Epithelial cell of proximal tubule (primary cell): ENCODE data around the gene P2RX1. TPM values are rescaled to one million over a fixed set of nuclear protein-coding genes. Genes with fewer than 3 reads are reported as not detected.

Experiments used
- DNase-seq: peaks from one replicate; pipeline ENCODE4 v3.0.0-alpha.2; 2011; ENCODE audit warnings: low read depth
- H3K4me3 ChIP-seq: 2 replicates; pipeline ENCODE4 v1.5.1; 2011; ENCODE audit warnings: low read depth, mild to moderate bottlenecking, low read length
- total RNA-seq: library from RNA; depleted of rRNA; stranded (reverse); fragments of >200 nt; gene quantifications from 2 replicates; pipeline ENCODE4 v1.2.3, GENCODE V29; 2015
- TF ChIP-seq, protein P1 (sequence below): conservative IDR thresholded peaks from 2 replicates; pipeline ENCODE4 v1.5.1; 2012; ENCODE audit warnings: low read depth, mild to moderate bottlenecking, low read length

The P2RX1 gene
- total RNA-seq, 1 donor from 2014 or later, result not detected

DNA sequence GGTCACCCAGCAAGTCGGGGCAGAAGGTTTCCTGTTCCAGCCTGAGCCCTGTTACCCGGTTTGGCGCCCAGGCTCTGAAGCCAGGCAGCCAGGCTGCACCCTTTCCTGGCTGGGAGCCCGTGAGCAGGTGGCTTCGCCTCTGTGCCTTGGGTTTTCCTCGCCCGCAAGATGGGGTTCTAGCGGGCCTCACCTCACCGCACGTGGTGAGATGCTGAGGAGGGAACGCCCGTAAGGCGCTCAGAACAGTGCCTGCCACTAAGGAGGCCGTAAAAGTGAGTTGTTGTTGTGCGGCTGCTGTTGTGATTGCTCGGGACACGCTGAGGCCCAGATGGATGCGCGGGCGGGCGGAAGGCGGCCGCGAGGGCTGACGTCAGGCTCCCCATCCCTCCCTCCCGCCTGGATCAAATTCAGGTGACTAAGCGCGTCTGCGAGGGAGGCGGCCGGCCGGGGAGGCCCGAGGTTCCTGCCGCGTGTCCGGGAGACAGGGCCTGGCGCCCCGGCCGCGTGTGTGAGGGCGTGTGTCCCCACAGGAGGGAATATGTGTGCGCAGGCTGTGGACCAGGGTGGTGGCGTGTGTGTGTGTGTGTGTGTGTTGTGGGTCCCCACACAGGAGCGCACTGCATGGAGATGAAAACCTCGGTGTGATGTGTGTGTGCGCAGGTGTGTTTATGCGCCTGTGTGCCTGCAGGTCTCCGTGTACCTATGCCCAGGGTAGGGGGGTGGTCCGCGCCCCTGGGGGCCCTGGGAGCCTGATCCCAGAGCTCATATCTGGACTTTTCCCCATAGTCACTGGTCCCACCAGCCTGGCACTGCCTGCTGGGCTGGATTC, 27.7 kb downstream of the P2RX1 start:
- no peak overlapping the region for H3K4me3 ChIP-seq
- TF ChIP-seq, protein P1, sequence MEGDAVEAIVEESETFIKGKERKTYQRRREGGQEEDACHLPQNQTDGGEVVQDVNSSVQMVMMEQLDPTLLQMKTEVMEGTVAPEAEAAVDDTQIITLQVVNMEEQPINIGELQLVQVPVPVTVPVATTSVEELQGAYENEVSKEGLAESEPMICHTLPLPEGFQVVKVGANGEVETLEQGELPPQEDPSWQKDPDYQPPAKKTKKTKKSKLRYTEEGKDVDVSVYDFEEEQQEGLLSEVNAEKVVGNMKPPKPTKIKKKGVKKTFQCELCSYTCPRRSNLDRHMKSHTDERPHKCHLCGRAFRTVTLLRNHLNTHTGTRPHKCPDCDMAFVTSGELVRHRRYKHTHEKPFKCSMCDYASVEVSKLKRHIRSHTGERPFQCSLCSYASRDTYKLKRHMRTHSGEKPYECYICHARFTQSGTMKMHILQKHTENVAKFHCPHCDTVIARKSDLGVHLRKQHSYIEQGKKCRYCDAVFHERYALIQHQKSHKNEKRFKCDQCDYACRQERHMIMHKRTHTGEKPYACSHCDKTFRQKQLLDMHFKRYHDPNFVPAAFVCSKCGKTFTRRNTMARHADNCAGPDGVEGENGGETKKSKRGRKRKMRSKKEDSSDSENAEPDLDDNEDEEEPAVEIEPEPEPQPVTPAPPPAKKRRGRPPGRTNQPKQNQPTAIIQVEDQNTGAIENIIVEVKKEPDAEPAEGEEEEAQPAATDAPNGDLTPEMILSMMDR, result no peak
- no peak for DNase-seq

DNA sequence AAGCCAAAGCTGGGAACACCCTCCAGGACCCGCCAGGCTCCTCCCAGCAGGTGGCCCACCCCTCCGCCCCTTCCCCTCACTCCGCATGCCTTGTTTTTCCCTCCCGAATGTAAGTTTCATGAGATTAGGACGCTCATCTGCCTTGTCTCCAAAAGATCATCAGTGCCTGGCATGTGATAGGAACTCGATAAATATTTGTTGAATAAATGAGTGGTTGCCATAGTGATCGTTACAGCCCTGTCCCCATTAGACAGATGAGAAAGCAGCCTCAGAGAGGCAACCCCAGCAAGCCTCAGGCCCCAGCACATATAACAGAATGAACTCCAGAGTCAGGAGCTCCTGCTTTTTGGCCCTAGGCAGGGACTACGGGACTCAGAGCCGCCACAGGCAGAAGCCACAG, 28.5 kb downstream of the P2RX1 start:
- TF ChIP-seq, protein P1, result no peak
- DNase-seq, result no peak
- no peak overlapping the region for H3K4me3 ChIP-seq

DNA sequence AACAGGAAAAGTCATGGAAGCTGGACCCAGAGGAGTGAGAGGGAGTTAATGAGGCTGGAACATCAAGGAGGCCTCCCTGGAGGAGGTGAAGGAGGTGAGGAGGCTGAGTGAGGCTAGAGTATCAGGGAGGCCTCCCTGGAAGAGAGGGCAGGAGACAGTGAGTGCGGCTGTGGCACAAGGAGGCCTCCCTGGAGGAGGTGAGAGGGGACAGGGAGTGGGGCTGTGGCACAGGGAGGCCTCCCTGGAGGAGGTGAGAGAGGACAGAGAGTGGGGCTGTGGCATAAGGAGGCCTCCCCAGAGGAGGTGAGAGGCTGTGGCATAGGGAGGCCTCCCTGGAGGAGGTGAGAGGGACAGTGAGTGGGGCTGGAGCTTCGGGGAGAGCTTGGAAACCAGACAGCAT, 28.9 kb downstream of the P2RX1 start:
- no peak for DNase-seq
- TF ChIP-seq, protein P1, result no peak
- H3K4me3 ChIP-seq, result no peak overlapping the region

GRCh38 chr17:3886776-3887175, 29.5 kb downstream of the P2RX1 start:
- DNase-seq, result no peak
- TF ChIP-seq, protein P1, result no peak
- H3K4me3 ChIP-seq, result no peak overlapping the region

GRCh38 chr17:3885970-3886369, 30.3 kb downstream of the P2RX1 start:
- no peak overlapping the region for H3K4me3 ChIP-seq
- TF ChIP-seq, protein P1, result no peak
- no peak for DNase-seq

- no peak for DNase-seq
- TF ChIP-seq, protein P1, result no peak
- H3K4me3 ChIP-seq, result no peak overlapping the region
Measured at GRCh38 chr17:3885271-3885670, 31.0 kb downstream of the P2RX1 start.

DNA sequence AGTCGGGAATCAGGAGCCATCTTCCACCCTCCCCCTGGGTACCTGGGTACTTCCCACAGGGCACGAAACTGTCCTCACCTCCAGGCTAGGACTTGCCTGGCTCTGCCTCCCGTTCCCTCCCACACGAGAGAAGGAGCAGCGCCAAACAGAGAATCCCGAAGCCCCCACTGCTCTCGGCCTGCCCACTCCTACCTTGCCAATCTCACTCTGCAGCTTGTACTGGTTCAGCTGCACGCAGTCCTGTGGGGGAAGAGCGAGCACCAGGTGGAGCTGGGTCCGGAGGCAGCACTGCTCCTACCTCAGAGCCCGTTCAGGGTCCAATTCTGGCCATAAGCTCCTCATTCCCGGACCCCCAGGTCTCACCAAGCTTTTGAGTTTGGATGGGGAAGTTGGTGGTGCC, 32.1 kb downstream of the P2RX1 start:
- no peak for DNase-seq
- TF ChIP-seq, protein P1, result no peak
- no peak overlapping the region for H3K4me3 ChIP-seq
